HG03280 (cell line): ENCODE data around the gene RS1.
A peak's percentile ranks its signal among the peaks of the same experiment; 100 is the strongest.

Source experiments
- ATAC-seq: cut with Tn5 transposase; IDR thresholded peaks from one replicate; pipeline ENCODE4 v1.9.1; 2021; ENCODE audit warnings: mild to moderate bottlenecking, moderate library complexity; ENCODE audit not compliant: unreplicated experiment

The RS1 gene

GRCh38 chrX:18674417-18674787, 2.5 kb upstream of the RS1 start:
- ATAC-seq: peak; percentile 34

- ATAC-seq: no peak
Measured at GRCh38 chrX:18668071-18668835, 3.7 kb downstream of the RS1 start.

GRCh38 chrX:18666614-18667013, 5.3 kb downstream of the RS1 start:
- ATAC-seq: no peak

- ATAC-seq: no peak
Measured at GRCh38 chrX:18664947-18665346, 7.0 kb downstream of the RS1 start.

GRCh38 chrX:18661273-18661672, 10.6 kb downstream of the RS1 start:
- no peak for ATAC-seq

GRCh38 chrX:18654875-18655836, 16.8 kb downstream of the RS1 start:
- ATAC-seq: no peak

GRCh38 chrX:18652636-18653035, 19.3 kb downstream of the RS1 start:
- ATAC-seq: no peak

GRCh38 chrX:18650662-18651061, 21.2 kb downstream of the RS1 start:
- ATAC-seq: no peak

GRCh38 chrX:18649498-18649951, 22.4 kb downstream of the RS1 start:
- ATAC-seq: no peak

GRCh38 chrX:18647621-18648020, 24.3 kb downstream of the RS1 start:
- no peak for ATAC-seq

GRCh38 chrX:18643853-18644252, 28.1 kb downstream of the RS1 start:
- ATAC-seq: no peak

GRCh38 chrX:18643243-18643642, 28.7 kb downstream of the RS1 start:
- ATAC-seq: no peak

- no peak for ATAC-seq
Measured at GRCh38 chrX:18640686-18641085, 31.2 kb downstream of the RS1 start.

GRCh38 chrX:18639280-18639679, 32.6 kb downstream of the RS1 start:
- no peak for ATAC-seq

GRCh38 chrX:18638398-18638797, 33.5 kb downstream of the RS1 start:
- no peak for ATAC-seq

- no peak for ATAC-seq
Measured at GRCh38 chrX:18630934-18631333, 41.0 kb downstream of the RS1 start.

GRCh38 chrX:18624599-18624998, 47.3 kb downstream of the RS1 start:
- ATAC-seq: no peak

- no peak for ATAC-seq
Measured at GRCh38 chrX:18620349-18620748, 51.6 kb downstream of the RS1 start.

GRCh38 chrX:18619288-18619687, 52.6 kb downstream of the RS1 start:
- no peak for ATAC-seq

- ATAC-seq: no peak
Measured at GRCh38 chrX:18617407-18617750, 54.5 kb downstream of the RS1 start.

- no peak for ATAC-seq
Measured at GRCh38 chrX:18616688-18617406, 55.1 kb downstream of the RS1 start.
